ENCODE measurements around the gene ERC2. TPM values are rescaled to one million over a fixed set of nuclear protein-coding genes. Genes with fewer than 3 reads are reported as not detected.

The ERC2 gene
- polyA plus RNA-seq, 2 of the 4 experiments (the other 2 are of a cell fraction), result 0.16 TPM; not detected in 1

- WGBS (ENCODE audit: missing lambda C conversion rate), result 28% methylated on average over 3 of the region's 3 CpGs
- H3K4me3 ChIP-seq, result no peak overlapping the region
- TF ChIP-seq FOXS1 (CRISPR knock-in tag; IDR thresholded peaks at IDR 0.05) (no peak), HOXB13 (CRISPR knock-in tag; IDR thresholded peaks at IDR 0.05; ENCODE audit: low read depth) (no peak), RCOR1 (IDR thresholded peaks at IDR 0.05; ENCODE audit: low read depth, low read length) (no peak), EHF (CRISPR knock-in tag; IDR thresholded peaks at IDR 0.05) (no peak), POLR2AphosphoS2 (conservative IDR thresholded peaks at IDR 0.05; ENCODE audit: low read length) (no peak), JUN (IDR thresholded peaks at IDR 0.05) (no peak), ZSCAN20 (CRISPR knock-in tag; IDR thresholded peaks at IDR 0.05) (no peak), ESRRA (IDR thresholded peaks at IDR 0.05; ENCODE audit: borderline replicate concordance, low read length) (no peak), ZFP36 (IDR thresholded peaks at IDR 0.05; ENCODE audit: borderline replicate concordance, partially characterized antibody) (no peak), HEYL (CRISPR knock-in tag; IDR thresholded peaks at IDR 0.05) (no peak), RNF2 (IDR thresholded peaks at IDR 0.05; ENCODE audit: borderline replicate concordance, low read depth) (no peak), EHMT2 (IDR thresholded peaks at IDR 0.05; ENCODE audit: low read depth) (no peak), PHF8 (IDR thresholded peaks at IDR 0.05; ENCODE audit: borderline replicate concordance, low read depth) (no peak), RARB (CRISPR knock-in tag; IDR thresholded peaks at IDR 0.05) (no peak)
- H3K4me2 ChIP-seq, result no peak overlapping the region
- no peaks in the 10 kb centered on the region for H3K4me1 ChIP-seq
- FAIRE-seq, result no peak
- CTCF ChIA-PET, result no interaction called here
- no peak for ATAC-seq
- DNase-seq (ENCODE audit: low read depth in 1 of 2, low spot score in 1 of 2), result no peak
- H3K27ac ChIP-seq, result no peak overlapping the region
- POLR2A ChIA-PET, result no interaction called here
- no peaks in the 10 kb centered on the region for H3K9me3 ChIP-seq
These were observed 851.5 kb downstream of the ERC2 start for GRCh38 chr3:55616803-55617202.

DNA sequence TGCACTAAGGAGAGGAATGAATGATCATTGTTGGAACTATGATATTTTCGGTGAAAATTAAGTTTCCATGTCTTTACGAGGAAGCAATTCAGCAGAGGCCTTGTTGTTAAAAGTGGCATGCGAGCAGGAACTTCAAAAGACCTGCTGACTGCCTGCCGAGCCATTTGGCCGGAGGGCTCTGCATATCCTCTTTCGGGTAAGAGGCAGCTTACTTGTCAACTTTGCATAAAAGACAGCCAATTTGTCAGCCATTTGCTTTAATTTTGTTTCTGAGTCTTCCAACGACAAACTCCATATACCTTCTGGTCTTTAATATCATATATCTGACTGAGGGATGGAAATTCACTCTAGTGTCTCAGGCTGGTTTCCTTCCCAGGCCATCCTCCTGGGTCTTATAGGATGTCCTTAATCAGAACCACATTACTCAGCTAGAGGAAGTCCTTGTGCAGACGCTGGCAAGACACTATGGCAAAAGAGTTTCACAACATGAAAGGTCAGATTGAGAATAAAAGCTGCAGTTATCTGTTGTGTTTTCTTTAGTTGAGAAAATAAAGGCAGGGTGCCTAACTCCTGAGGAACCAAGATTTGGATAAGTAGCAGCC, 852.5 kb downstream of the ERC2 start:
- FAIRE-seq (no peak), DNase-seq (ENCODE audit: low read depth in 1 of 2, low spot score in 1 of 2) (no peak), ATAC-seq (no peak)
- Histone ChIP-seq H3K4me1 (no peaks in the 10 kb centered on the region), H3K27ac (no peak overlapping the region), H3K4me3 (no peak overlapping the region), H3K9me3 (no peaks in the 10 kb centered on the region), H3K4me2 (no peak overlapping the region)
- TF ChIP-seq FOSL2 (IDR thresholded peaks at IDR 0.05) (no peak), FOSL2 (CRISPR knock-in tag; IDR thresholded peaks at IDR 0.05) (no peak), NPAS2 (CRISPR knock-in tag; IDR thresholded peaks at IDR 0.05; ENCODE audit: borderline replicate concordance) (no peak), POLR2AphosphoS2 (conservative IDR thresholded peaks at IDR 0.05; ENCODE audit: low read length) (no peak), RFX5 (IDR thresholded peaks at IDR 0.05) (no peak), CBX2 (IDR thresholded peaks at IDR 0.05; ENCODE audit: borderline replicate concordance, low read depth) (no peak)
- ChIA-PET POLR2A (no interaction called here), CTCF (no interaction called here)
- 41% methylated on average over 8 of the region's 8 CpGs for WGBS (ENCODE audit: missing lambda C conversion rate)

GRCh38 chr3:55615039-55615693, 853.1 kb downstream of the ERC2 start:
- Histone ChIP-seq H3K4me3 (no peak overlapping the region), H3K4me1 (no peaks in the 10 kb centered on the region), H3K9me3 (no peaks in the 10 kb centered on the region), H3K4me2 (no peak overlapping the region), H3K27ac (no peak overlapping the region)
- FAIRE-seq (no peak), ATAC-seq (no peak), DNase-seq (ENCODE audit: low read depth in 1 of 2, low spot score in 1 of 2) (no peak)
- POLR2A ChIA-PET, result no interaction called here
- WGBS (ENCODE audit: missing lambda C conversion rate), result 58% methylated on average over 4 of the region's 4 CpGs
- CTCF ChIA-PET, result no interaction called here
- TF ChIP-seq MAZ (IDR thresholded peaks at IDR 0.05; ENCODE audit: borderline replicate concordance, low read depth, low read length), result no peak
- no peak for TF ChIP-seq ZSCAN20 (CRISPR knock-in tag; IDR thresholded peaks at IDR 0.05)
- TF ChIP-seq, protein P1, sequence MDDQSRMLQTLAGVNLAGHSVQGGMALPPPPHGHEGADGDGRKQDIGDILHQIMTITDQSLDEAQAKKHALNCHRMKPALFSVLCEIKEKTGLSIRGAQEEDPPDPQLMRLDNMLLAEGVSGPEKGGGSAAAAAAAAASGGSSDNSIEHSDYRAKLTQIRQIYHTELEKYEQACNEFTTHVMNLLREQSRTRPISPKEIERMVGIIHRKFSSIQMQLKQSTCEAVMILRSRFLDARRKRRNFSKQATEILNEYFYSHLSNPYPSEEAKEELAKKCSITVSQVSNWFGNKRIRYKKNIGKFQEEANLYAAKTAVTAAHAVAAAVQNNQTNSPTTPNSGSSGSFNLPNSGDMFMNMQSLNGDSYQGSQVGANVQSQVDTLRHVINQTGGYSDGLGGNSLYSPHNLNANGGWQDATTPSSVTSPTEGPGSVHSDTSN (IDR thresholded peaks at IDR 0.05), result no peak
- TF ChIP-seq, protein P2, sequence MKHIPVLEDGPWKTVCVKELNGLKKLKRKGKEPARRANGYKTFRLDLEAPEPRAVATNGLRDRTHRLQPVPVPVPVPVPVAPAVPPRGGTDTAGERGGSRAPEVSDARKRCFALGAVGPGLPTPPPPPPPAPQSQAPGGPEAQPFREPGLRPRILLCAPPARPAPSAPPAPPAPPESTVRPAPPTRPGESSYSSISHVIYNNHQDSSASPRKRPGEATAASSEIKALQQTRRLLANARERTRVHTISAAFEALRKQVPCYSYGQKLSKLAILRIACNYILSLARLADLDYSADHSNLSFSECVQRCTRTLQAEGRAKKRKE (CRISPR knock-in tag; IDR thresholded peaks at IDR 0.05; ENCODE audit: low read depth), result no peak
- TF ChIP-seq CBX2 (IDR thresholded peaks at IDR 0.05; ENCODE audit: borderline replicate concordance, low read depth), result no peak
